DND-41 (cell line): ENCODE data around the gene KRT12.

Source experiments
- CTCF ChIP-seq: IDR thresholded peaks from 2 replicates; pipeline ENCODE4 v1.5.1; 2012; ENCODE audit warnings: borderline replicate concordance, low read length, moderate library complexity, mild to moderate bottlenecking; ENCODE audit not compliant: poor library complexity, severe bottlenecking; ENCODE audit errors: extremely low read depth
- EZH2 ChIP-seq: IDR thresholded peaks from 3 replicates; pipeline ENCODE4 v1.6.1; 2012; ENCODE audit warnings: borderline replicate concordance, low read depth, mild to moderate bottlenecking, moderate library complexity, low read length, inconsistent platforms; ENCODE audit not compliant: severe bottlenecking

- TF ChIP-seq CTCF (no peak), EZH2 (no peak)
Measured at GRCh38 chr17:40818343-40818732, 48.7 kb downstream of the KRT12 start.
